HepG2 (cell line): ENCODE measurements around the gene GAS5. TPM values are rescaled to one million over a fixed set of nuclear protein-coding genes. Genes with fewer than 3 reads are reported as not detected.
A peak's percentile ranks its signal among the peaks of the same experiment; 100 is the strongest.

Experiments
- GPN1 ChIP-seq: sonication (generic); formaldehyde crosslinking; IDR thresholded peaks from 2 replicates; pipeline ENCODE4 v1.5.1; 2020; ENCODE audit warnings: missing genetic modification reagents, borderline replicate concordance
- MAF1 ChIP-seq: sonication (generic); formaldehyde crosslinking; IDR thresholded peaks from 2 replicates; pipeline ENCODE4 v1.5.0; 2020; ENCODE audit warnings: missing genetic modification reagents, borderline replicate concordance
- PLRG1 ChIP-seq: fragments of 450-650 bp; conservative IDR thresholded peaks from 2 replicates; pipeline ENCODE4 v1.6.1; 2016
- RAD51 ChIP-seq: fragments of 450-650 bp; IDR thresholded peaks from 2 replicates; pipeline ENCODE4 v1.6.1; 2016; ENCODE audit warnings: borderline replicate concordance
- RORA ChIP-seq: sonication (generic); formaldehyde crosslinking; IDR thresholded peaks from 2 replicates; pipeline ENCODE4 v1.5.0; 2020; ENCODE audit warnings: mild to moderate bottlenecking, missing genetic modification reagents, moderate library complexity
- SATB2 ChIP-seq: sonication (generic); formaldehyde crosslinking; IDR thresholded peaks from 2 replicates; pipeline ENCODE4 v1.5.0; 2020; ENCODE audit warnings: missing genetic modification reagents
- SIX1 ChIP-seq: sonication (generic); formaldehyde crosslinking; IDR thresholded peaks from 2 replicates; pipeline ENCODE4 v1.4.0; 2020; ENCODE audit warnings: missing genetic modification reagents, borderline replicate concordance
- ZFP90 ChIP-seq: sonication (generic); formaldehyde crosslinking; IDR thresholded peaks from 2 replicates; pipeline ENCODE4 v1.8.0; 2022; ENCODE audit warnings: missing genetic modification reagents, mild to moderate bottlenecking, inconsistent platforms, borderline replicate concordance
- ZFYVE20 ChIP-seq: sonication (generic); formaldehyde crosslinking; IDR thresholded peaks from 2 replicates; pipeline ENCODE4 v1.8.0; 2023; ENCODE audit warnings: low read depth, mild to moderate bottlenecking, moderate library complexity, missing genetic modification reagents, borderline replicate concordance
- ZNF17 ChIP-seq: sonication (generic); formaldehyde crosslinking; IDR thresholded peaks from 2 replicates; pipeline ENCODE4 v1.5.0; 2020; ENCODE audit warnings: mild to moderate bottlenecking, missing genetic modification reagents
- ZNF256 ChIP-seq: sonication (generic); formaldehyde crosslinking; conservative IDR thresholded peaks from 2 replicates; pipeline ENCODE4 v1.4.0; 2020; ENCODE audit warnings: missing genetic modification reagents
- ZNF44 ChIP-seq: sonication (generic); formaldehyde crosslinking; IDR thresholded peaks from 2 replicates; pipeline ENCODE4 v1.5.1; 2020; ENCODE audit warnings: mild to moderate bottlenecking, missing genetic modification reagents
- ZNF496 ChIP-seq: sonication (generic); formaldehyde crosslinking; IDR thresholded peaks from 2 replicates; pipeline ENCODE4 v1.8.1; 2023; ENCODE audit warnings: mild to moderate bottlenecking, moderate library complexity, missing genetic modification reagents; ENCODE audit not compliant: insufficient replicate concordance
- ZNF570 ChIP-seq: sonication (generic); formaldehyde crosslinking; IDR thresholded peaks from 2 replicates; pipeline ENCODE4 v1.4.0; 2020; ENCODE audit warnings: mild to moderate bottlenecking, missing genetic modification reagents, borderline replicate concordance
- ZNF746 ChIP-seq: sonication (generic); formaldehyde crosslinking; IDR thresholded peaks from 2 replicates; pipeline ENCODE4 v1.8.0; 2022; ENCODE audit warnings: mild to moderate bottlenecking, missing genetic modification reagents
- ZSCAN30 ChIP-seq: sonication (generic); formaldehyde crosslinking; IDR thresholded peaks from 2 replicates; pipeline ENCODE4 v1.5.0; 2020; ENCODE audit warnings: mild to moderate bottlenecking, missing genetic modification reagents
- polyA plus RNA-seq, 8 experiments: library from polyadenylated mRNA; depleted of rRNA in 3 of 8; stranded (reverse) in 7 of 8; unstranded in 1 of 8; fragments of >200 nt; fragmentation: Illumina TruSeq in 4 of 8; extraction: Trizol in 4 of 8; gene quantifications; 2 replicates each; pipeline versions ENCODE4 v1.2.1 to v1.2.3, GENCODE V29; 2011 to 2016; ENCODE audit warnings: low read depth in 4 of 8, missing spikeins in 1 of 8, mixed read lengths in 1 of 8; ENCODE audit not compliant: insufficient read depth in 1 of 8
- total RNA-seq, 5 experiments: library from RNA; depleted of rRNA; stranded (reverse); fragments of >200 nt; fragmentation: Illumina TruSeq; extraction: Trizol; gene quantifications; 2 replicates each; pipeline ENCODE4 v1.2.3, GENCODE V29; 2016; ENCODE audit warnings: low read depth in 1 of 5
- TF ChIP-seq, protein P1 (sequence below): sonication (generic); formaldehyde crosslinking; IDR thresholded peaks from 2 replicates; pipeline ENCODE4 v1.4.0; 2020; ENCODE audit warnings: missing genetic modification reagents
- TF ChIP-seq, protein P2 (sequence below): conservative IDR thresholded peaks from 2 replicates; pipeline ENCODE4 v1.6.1; 2018; ENCODE audit warnings: missing genetic modification reagents
- TF ChIP-seq, protein P3 (sequence below): IDR thresholded peaks from 2 replicates; pipeline ENCODE4 v1.6.1; 2016; ENCODE audit warnings: mild to moderate bottlenecking, missing biosample characterization, missing genetic modification reagents
- TF ChIP-seq, protein P4 (sequence below): sonication (generic); formaldehyde crosslinking; conservative IDR thresholded peaks from 2 replicates; pipeline ENCODE4 v1.8.1; 2023; ENCODE audit warnings: missing genetic modification reagents
- TF ChIP-seq, protein P5 (sequence below): sonication (generic); formaldehyde crosslinking; IDR thresholded peaks from 2 replicates; pipeline ENCODE4 v1.8.0; 2022; ENCODE audit warnings: mild to moderate bottlenecking, missing genetic modification reagents; ENCODE audit not compliant: insufficient replicate concordance

The GAS5 gene
- total and polyA plus RNA-seq, 2 of the 13 experiments (the other 11 are each of a cell fraction or from before 2014, with no cell fraction given) = 352 to 738 TPM

DNA sequence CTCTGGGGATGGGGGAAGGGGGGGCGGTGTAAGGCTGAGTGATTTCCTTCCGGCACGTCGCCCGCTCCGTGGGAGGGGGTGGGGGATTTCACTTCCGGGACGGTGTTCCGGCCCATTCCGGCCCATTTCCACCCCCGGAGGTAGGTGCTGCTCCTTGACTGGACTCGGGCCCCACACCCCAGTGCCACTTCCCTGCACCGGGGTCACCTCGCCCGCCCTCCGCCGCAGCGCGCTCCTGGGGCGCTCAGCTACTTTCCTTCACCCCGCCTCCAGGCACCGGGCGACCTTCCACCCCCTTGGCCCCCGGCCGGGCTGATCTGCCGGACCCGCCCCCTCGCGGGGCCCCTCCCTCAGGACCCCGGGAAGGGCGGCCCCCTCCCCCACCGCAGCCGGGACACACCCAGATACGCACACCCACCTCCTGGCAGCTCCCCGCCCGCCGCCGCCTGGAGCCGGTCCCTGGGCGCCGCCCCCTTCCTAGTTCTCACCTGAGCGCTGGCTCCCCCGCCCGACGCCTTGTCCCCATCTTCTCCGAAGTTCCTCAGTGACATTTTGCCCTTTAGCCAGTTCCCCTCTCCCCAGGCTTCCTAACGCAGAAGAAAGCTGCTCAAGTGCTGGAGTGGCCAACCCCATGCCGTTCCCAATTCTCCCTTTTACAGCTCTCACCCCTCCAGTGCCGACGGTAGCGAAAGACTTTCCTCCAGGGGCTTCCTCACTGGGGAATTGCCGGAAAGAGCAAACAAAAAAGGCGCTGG lies 654 bp upstream of the GAS5 start, which contains the start of gene ZBTB37 (continued):
- TF ChIP-seq, protein P1, sequence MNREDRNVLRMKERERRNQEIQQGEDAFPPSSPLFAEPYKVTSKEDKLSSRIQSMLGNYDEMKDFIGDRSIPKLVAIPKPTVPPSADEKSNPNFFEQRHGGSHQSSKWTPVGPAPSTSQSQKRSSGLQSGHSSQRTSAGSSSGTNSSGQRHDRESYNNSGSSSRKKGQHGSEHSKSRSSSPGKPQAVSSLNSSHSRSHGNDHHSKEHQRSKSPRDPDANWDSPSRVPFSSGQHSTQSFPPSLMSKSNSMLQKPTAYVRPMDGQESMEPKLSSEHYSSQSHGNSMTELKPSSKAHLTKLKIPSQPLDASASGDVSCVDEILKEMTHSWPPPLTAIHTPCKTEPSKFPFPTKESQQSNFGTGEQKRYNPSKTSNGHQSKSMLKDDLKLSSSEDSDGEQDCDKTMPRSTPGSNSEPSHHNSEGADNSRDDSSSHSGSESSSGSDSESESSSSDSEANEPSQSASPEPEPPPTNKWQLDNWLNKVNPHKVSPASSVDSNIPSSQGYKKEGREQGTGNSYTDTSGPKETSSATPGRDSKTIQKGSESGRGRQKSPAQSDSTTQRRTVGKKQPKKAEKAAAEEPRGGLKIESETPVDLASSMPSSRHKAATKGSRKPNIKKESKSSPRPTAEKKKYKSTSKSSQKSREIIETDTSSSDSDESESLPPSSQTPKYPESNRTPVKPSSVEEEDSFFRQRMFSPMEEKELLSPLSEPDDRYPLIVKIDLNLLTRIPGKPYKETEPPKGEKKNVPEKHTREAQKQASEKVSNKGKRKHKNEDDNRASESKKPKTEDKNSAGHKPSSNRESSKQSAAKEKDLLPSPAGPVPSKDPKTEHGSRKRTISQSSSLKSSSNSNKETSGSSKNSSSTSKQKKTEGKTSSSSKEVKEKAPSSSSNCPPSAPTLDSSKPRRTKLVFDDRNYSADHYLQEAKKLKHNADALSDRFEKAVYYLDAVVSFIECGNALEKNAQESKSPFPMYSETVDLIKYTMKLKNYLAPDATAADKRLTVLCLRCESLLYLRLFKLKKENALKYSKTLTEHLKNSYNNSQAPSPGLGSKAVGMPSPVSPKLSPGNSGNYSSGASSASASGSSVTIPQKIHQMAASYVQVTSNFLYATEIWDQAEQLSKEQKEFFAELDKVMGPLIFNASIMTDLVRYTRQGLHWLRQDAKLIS (CRISPR knock-in tag) = no peak; the same call in 1 of the 2 replicates
- TF ChIP-seq SIX1 (CRISPR knock-in tag) = no peak
- no peak for TF ChIP-seq RAD51
- TF ChIP-seq ZSCAN30 (CRISPR knock-in tag) = 0 out of 2 replicates have a peak, but pooled peaks have one; percentile 23
- no peak for TF ChIP-seq MAF1 (CRISPR knock-in tag)
- no peak for TF ChIP-seq ZNF44
- TF ChIP-seq, protein P2, sequence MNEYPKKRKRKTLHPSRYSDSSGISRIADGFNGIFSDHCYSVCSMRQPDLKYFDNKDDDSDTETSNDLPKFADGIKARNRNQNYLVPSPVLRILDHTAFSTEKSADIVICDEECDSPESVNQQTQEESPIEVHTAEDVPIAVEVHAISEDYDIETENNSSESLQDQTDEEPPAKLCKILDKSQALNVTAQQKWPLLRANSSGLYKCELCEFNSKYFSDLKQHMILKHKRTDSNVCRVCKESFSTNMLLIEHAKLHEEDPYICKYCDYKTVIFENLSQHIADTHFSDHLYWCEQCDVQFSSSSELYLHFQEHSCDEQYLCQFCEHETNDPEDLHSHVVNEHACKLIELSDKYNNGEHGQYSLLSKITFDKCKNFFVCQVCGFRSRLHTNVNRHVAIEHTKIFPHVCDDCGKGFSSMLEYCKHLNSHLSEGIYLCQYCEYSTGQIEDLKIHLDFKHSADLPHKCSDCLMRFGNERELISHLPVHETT (CRISPR knock-in tag) = peak; percentile 68; the same call in 1 of the 2 replicates
- TF ChIP-seq ZNF570 (CRISPR knock-in tag) = no peak
- no peak for TF ChIP-seq PLRG1
- no peak; the same call in 1 of the 2 replicates for TF ChIP-seq SATB2
- TF ChIP-seq ZFYVE20 = no peak
- no peak for TF ChIP-seq GPN1 (CRISPR knock-in tag)
- TF ChIP-seq ZFP90 (CRISPR knock-in tag) = 0 out of 2 replicates have a peak, but pooled peaks have one; percentile 51
- TF ChIP-seq, protein P3, sequence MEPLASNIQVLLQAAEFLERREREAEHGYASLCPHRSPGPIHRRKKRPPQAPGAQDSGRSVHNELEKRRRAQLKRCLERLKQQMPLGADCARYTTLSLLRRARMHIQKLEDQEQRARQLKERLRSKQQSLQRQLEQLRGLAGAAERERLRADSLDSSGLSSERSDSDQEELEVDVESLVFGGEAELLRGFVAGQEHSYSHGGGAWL (CRISPR knock-in tag) = no peak
- TF ChIP-seq, protein P4, sequence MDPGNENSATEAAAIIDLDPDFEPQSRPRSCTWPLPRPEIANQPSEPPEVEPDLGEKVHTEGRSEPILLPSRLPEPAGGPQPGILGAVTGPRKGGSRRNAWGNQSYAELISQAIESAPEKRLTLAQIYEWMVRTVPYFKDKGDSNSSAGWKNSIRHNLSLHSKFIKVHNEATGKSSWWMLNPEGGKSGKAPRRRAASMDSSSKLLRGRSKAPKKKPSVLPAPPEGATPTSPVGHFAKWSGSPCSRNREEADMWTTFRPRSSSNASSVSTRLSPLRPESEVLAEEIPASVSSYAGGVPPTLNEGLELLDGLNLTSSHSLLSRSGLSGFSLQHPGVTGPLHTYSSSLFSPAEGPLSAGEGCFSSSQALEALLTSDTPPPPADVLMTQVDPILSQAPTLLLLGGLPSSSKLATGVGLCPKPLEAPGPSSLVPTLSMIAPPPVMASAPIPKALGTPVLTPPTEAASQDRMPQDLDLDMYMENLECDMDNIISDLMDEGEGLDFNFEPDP (CRISPR knock-in tag) = no peak
- no peak for TF ChIP-seq RORA
- no peak; the same call in 1 of the 2 replicates for TF ChIP-seq ZNF746 (CRISPR knock-in tag)
- TF ChIP-seq ZNF17 (CRISPR knock-in tag) = no peak
- TF ChIP-seq ZNF496 (CRISPR knock-in tag) = no peak
- no peak for TF ChIP-seq ZNF256
- TF ChIP-seq, protein P5, sequence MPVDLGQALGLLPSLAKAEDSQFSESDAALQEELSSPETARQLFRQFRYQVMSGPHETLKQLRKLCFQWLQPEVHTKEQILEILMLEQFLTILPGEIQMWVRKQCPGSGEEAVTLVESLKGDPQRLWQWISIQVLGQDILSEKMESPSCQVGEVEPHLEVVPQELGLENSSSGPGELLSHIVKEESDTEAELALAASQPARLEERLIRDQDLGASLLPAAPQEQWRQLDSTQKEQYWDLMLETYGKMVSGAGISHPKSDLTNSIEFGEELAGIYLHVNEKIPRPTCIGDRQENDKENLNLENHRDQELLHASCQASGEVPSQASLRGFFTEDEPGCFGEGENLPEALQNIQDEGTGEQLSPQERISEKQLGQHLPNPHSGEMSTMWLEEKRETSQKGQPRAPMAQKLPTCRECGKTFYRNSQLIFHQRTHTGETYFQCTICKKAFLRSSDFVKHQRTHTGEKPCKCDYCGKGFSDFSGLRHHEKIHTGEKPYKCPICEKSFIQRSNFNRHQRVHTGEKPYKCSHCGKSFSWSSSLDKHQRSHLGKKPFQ = peak; percentile 36
